OCI-M1 (cell line): ENCODE results near the gene GP1BA.

Source experiments
- DNase-seq: peaks from one replicate; lab custom pipeline; 2025; lab: John Stamatoyannopoulos, UW

GP1BA gene

GRCh38 chr17:4938688-4939545 lies 6.8 kb downstream of the GP1BA start:
- DNase-seq: peak; percentile 69

GRCh38 chr17:4939546-4939795 lies 7.4 kb downstream of the GP1BA start:
- DNase-seq: no peak

- DNase-seq: peak; percentile 100
These were observed 7.9 kb downstream of the GP1BA start, which contains the start of the genes RNF167 and SLC25A11 for GRCh38 chr17:4939796-4940554. Gene RNF167 (plus strand): TSS chr17:4940268. CDS start chr17:4940910, 642 bp downstream. Gene SLC25A11 (minus strand): TSS chr17:4940046. CDS start chr17:4939910, 136 bp downstream.

GRCh38 chr17:4940555-4941318 lies 8.7 kb downstream of the GP1BA start:
- DNase-seq: no peak

- peak; percentile 55 for DNase-seq
These were observed 9.2 kb downstream of the GP1BA start for GRCh38 chr17:4941319-4941610.

GRCh38 chr17:4942760-4943508 lies 10.9 kb downstream of the GP1BA start:
- no peak for DNase-seq

GRCh38 chr17:4944163-4944553 lies 12.1 kb downstream of the GP1BA start:
- peak; percentile 84 for DNase-seq

GRCh38 chr17:4944554-4945175 lies 12.6 kb downstream of the GP1BA start:
- no peak for DNase-seq

- peak; percentile 92 for DNase-seq
These were observed 13.3 kb downstream of the GP1BA start for GRCh38 chr17:4945176-4945943.

GRCh38 chr17:4945944-4946280 lies 13.8 kb downstream of the GP1BA start:
- DNase-seq: no peak

- peak; percentile 59 for DNase-seq
These were observed 14.4 kb downstream of the GP1BA start for GRCh38 chr17:4946312-4946976.

GRCh38 chr17:4947010-4947410 lies 14.9 kb downstream of the GP1BA start:
- DNase-seq: peak; percentile 78

GRCh38 chr17:4947411-4948165 lies 15.5 kb downstream of the GP1BA start:
- DNase-seq: peak; percentile 86

- DNase-seq: peak; percentile 98
These were observed 16.3 kb downstream of the GP1BA start, which contains the start of gene PFN1 for GRCh38 chr17:4948166-4948930. Gene PFN1 (minus strand): TSS chr17:4948530. CDS start chr17:4948394, 136 bp downstream.

- peak; percentile 97 for DNase-seq
These were observed 16.8 kb downstream of the GP1BA start for GRCh38 chr17:4948931-4949320.

- DNase-seq: peak; percentile 94
These were observed 17.4 kb downstream of the GP1BA start for GRCh38 chr17:4949321-4950074.

GRCh38 chr17:4950075-4950745 lies 18.1 kb downstream of the GP1BA start:
- peak; percentile 90 for DNase-seq
